Esophagus muscularis mucosa (tissue), 4 donors: ENCODE data around the gene KCNQ1. TPM values are rescaled to one million over a fixed set of nuclear protein-coding genes. Genes with fewer than 3 reads are reported as not detected.

Experiments used
- DNase-seq: peaks from one replicate; pipeline ENCODE4 v3.0.0-alpha.2; 2017; ENCODE audit errors: extremely low spot score
- H3K27ac ChIP-seq, 4 donors: fragments of 200-600 bp; sonication (generic); replicated peaks in 1 of 4; 1 replicate in 3 of 4; 2 replicates in 1 of 4; pipeline ENCODE4 v1.5.1; 2016 to 2019; ENCODE audit warnings: mild to moderate bottlenecking in 1 of 4
- H3K27me3 ChIP-seq, 4 donors: fragments of 200-600 bp; sonication (generic); one replicate each; pipeline versions ENCODE4 v1.5.1 to v1.6.0; 2016 to 2019
- H3K36me3 ChIP-seq, 4 donors: fragments of 200-600 bp; sonication (generic); one replicate each; pipeline ENCODE4 v1.5.1; 2016 to 2019
- H3K4me1 ChIP-seq, 4 donors: fragments of 200-600 bp; sonication (generic); one replicate each; pipeline ENCODE4 v1.5.1; 2016 to 2019
- H3K4me3 ChIP-seq, 4 donors: fragments of 200-600 bp; sonication (generic); 1 replicate in 2 of 4; 2 replicates in 2 of 4; pipeline ENCODE4 v1.5.1; 2016 to 2019; ENCODE audit warnings: mild to moderate bottlenecking in 4 of 4, moderate library complexity in 1 of 4
- H3K9me3 ChIP-seq, 4 donors: fragments of 200-600 bp; sonication (generic); 1 replicate in 3 of 4; 2 replicates in 1 of 4; pipeline ENCODE4 v1.5.1; 2016 to 2019
- CTCF ChIP-seq, 3 experiments: fragments of 200-600 bp in 2 of 3; fragments of 450-650 bp in 1 of 3; sonication (generic) in 2 of 3; IDR thresholded peaks; one replicate each; pipeline ENCODE4 v1.5.1; 2017 to 2019; ENCODE audit warnings: antibody characterized with exemption in 3 of 3, mild to moderate bottlenecking in 2 of 3, moderate library complexity in 1 of 3
- EP300 ChIP-seq: sonication (generic); formaldehyde crosslinking; IDR thresholded peaks from one replicate; pipeline ENCODE4 v1.6.1; 2017; ENCODE audit warnings: antibody characterized with exemption
- POLR2A ChIP-seq: fragments of 450-650 bp; IDR thresholded peaks from one replicate; pipeline ENCODE4 v1.6.1; 2017; ENCODE audit warnings: antibody characterized with exemption, moderate library complexity, mild to moderate bottlenecking, low read depth
- POLR2AphosphoS5 ChIP-seq, 2 donors: sonication (generic); formaldehyde crosslinking; IDR thresholded peaks; one replicate each; pipeline ENCODE4 v1.6.1; 2017; ENCODE audit warnings: antibody characterized with exemption in 2 of 2
- WGBS: methylation state at CpG from one replicate; pipeline ENCODE4 v1.1.5; 2018; 5-methylcytosine and 5-hydroxymethylcytosine counted together
- intact Hi-C: fragments of 100-400 bp; cut with DNase I; formaldehyde crosslinking; loops from one replicate; pipeline ENCODE4 v1.15.1; 2023
- total RNA-seq, 4 donors: library from RNA; depleted of rRNA; stranded (reverse); fragments of >200 nt; gene quantifications; one replicate each; pipeline versions ENCODE4 v1.1.0 to v1.2.1, GENCODE V29; 2016

Gene KCNQ1
- total RNA-seq, 4 donors from 2014 or later = 2.1 to 5.9 (median 4.3) TPM

GRCh38 chr11:2471804-2472096 lies 26.9 kb downstream of the KCNQ1 start:
- TF ChIP-seq EP300 (no peak), POLR2AphosphoS5 (IDR thresholded peaks at IDR 0.05) (no peak), POLR2A (no peak), CTCF (IDR thresholded peaks at IDR 0.05) (no peak)
- H3K27ac ChIP-seq = no peak overlapping the region
- peaks cover 0 to under 1% (median 0%) of the 10 kb centered on the region in 4 donors for H3K4me1 ChIP-seq
- WGBS = 94% methylated on average over 6 of the region's 6 CpGs
- no peak for DNase-seq
- H3K9me3 ChIP-seq = no peaks in the 10 kb centered on the region
- no peaks in the 10 kb centered on the region for H3K36me3 ChIP-seq
- intact Hi-C loops = no loop called here
- H3K4me3 ChIP-seq = no peak overlapping the region
- H3K27me3 ChIP-seq = peaks cover 0 to 80% (median 0%) of the 10 kb centered on the region in 4 donors

- DNase-seq = peak; percentile 55
- H3K27ac ChIP-seq = no peak overlapping the region
- H3K27me3 ChIP-seq = peaks cover 0 to 74% (median 0%) of the 10 kb centered on the region in 4 donors
- intact Hi-C loops = no loop called here
- no peak overlapping the region for H3K4me3 ChIP-seq
- no peaks in the 10 kb centered on the region for H3K36me3 ChIP-seq
- 48% methylated on average over 5 of the region's 8 CpGs for WGBS
- peaks cover 0 to under 1% (median 0%) of the 10 kb centered on the region in 4 donors for H3K4me1 ChIP-seq
- no peak for TF ChIP-seq CTCF (IDR thresholded peaks at IDR 0.05)
- no peak for TF ChIP-seq POLR2AphosphoS5 (IDR thresholded peaks at IDR 0.05)
- no peak for TF ChIP-seq EP300
- TF ChIP-seq POLR2A = no peak
- H3K9me3 ChIP-seq = no peaks in the 10 kb centered on the region
Measured at GRCh38 chr11:2472428-2473186, 27.8 kb downstream of the KCNQ1 start.

GRCh38 chr11:2473361-2474058 lies 28.7 kb downstream of the KCNQ1 start:
- H3K4me1 ChIP-seq = peaks cover 0 to 3% (median 0%) of the 10 kb centered on the region in 4 donors
- peak; percentile 55 for DNase-seq

GRCh38 chr11:2474059-2474901 lies 29.5 kb downstream of the KCNQ1 start:
- peak; percentile 78 for DNase-seq
- TF ChIP-seq POLR2A (no peak), EP300 (no peak), POLR2AphosphoS5 (IDR thresholded peaks at IDR 0.05) (no peak), CTCF (IDR thresholded peaks at IDR 0.05) (no peak)
- no peak overlapping the region for H3K4me3 ChIP-seq
- WGBS = 86% methylated on average over 13 of the region's 19 CpGs
- H3K27ac ChIP-seq = no peak overlapping the region
- peaks cover 0 to 3% (median 0%) of the 10 kb centered on the region in 4 donors for H3K4me1 ChIP-seq
- intact Hi-C loops = no loop called here
- H3K36me3 ChIP-seq = no peaks in the 10 kb centered on the region
- H3K9me3 ChIP-seq = peaks cover 0 to 2% (median 0%) of the 10 kb centered on the region in 4 donors
- H3K27me3 ChIP-seq = peaks cover 0 to 66% (median 0%) of the 10 kb centered on the region in 4 donors

More at GRCh38 chr11:2473361-2474058, 28.7 kb downstream of the KCNQ1 start:
- H3K27me3 ChIP-seq = peaks cover 0 to 66% (median 0%) of the 10 kb centered on the region in 4 donors
- H3K27ac ChIP-seq = no peak overlapping the region
- WGBS = 90% methylated on average over 25 of the region's 27 CpGs
- TF ChIP-seq POLR2AphosphoS5 (IDR thresholded peaks at IDR 0.05) (no peak), POLR2A (no peak), CTCF (IDR thresholded peaks at IDR 0.05) (no peak), EP300 (no peak)
- H3K9me3 ChIP-seq = no peaks in the 10 kb centered on the region
- intact Hi-C loops = no loop called here
- no peaks in the 10 kb centered on the region for H3K36me3 ChIP-seq
- no peak overlapping the region for H3K4me3 ChIP-seq
